SK-N-SH treated with all-trans-retinoic acid at 6 μM for 48 hours (cell line): ENCODE data around the gene STARD3.

Experiments
- BACH2 ChIP-seq: fragments of 250-450 bp; sonication (Bioruptor Pico); IDR thresholded peaks from 2 replicates; pipeline ENCODE4 v1.9.0; 2021; ENCODE audit warnings: mild to moderate bottlenecking, borderline replicate concordance
- CSDC2 ChIP-seq: fragments of 250-450 bp; sonication (Bioruptor Pico); IDR thresholded peaks from 2 replicates; pipeline ENCODE4 v1.5.0; 2020; ENCODE audit warnings: mild to moderate bottlenecking, moderate library complexity
- CSRNP3 ChIP-seq: fragments of 250-450 bp; sonication (Bioruptor Pico); IDR thresholded peaks from 2 replicates; pipeline ENCODE4 v1.5.1; 2021; ENCODE audit warnings: mild to moderate bottlenecking, moderate library complexity
- ESRRG ChIP-seq: fragments of 250-450 bp; sonication (Bioruptor Pico); IDR thresholded peaks from 2 replicates; pipeline ENCODE4 v1.6.1; 2021; ENCODE audit warnings: mild to moderate bottlenecking
- GLIS3 ChIP-seq: fragments of 250-450 bp; sonication (Bioruptor Pico); IDR thresholded peaks from 2 replicates; pipeline ENCODE4 v1.5.0; 2020; ENCODE audit warnings: mild to moderate bottlenecking, moderate library complexity
- PATZ1 ChIP-seq: fragments of 250-450 bp; sonication (Bioruptor Pico); IDR thresholded peaks from 2 replicates; pipeline ENCODE4 v1.8.0; 2020; ENCODE audit warnings: mild to moderate bottlenecking, moderate library complexity, borderline replicate concordance
- PPARA ChIP-seq: fragments of 250-450 bp; sonication (Bioruptor Pico); IDR thresholded peaks from 2 replicates; pipeline ENCODE4 v1.5.0; 2020; ENCODE audit warnings: mild to moderate bottlenecking, borderline replicate concordance
- TCF4 ChIP-seq: fragments of 250-450 bp; sonication (Bioruptor Pico); IDR thresholded peaks from 2 replicates; pipeline ENCODE4 v1.8.0; 2021; ENCODE audit warnings: mild to moderate bottlenecking, moderate library complexity, borderline replicate concordance
- TOX ChIP-seq: fragments of 250-450 bp; sonication (Bioruptor Pico); IDR thresholded peaks from 2 replicates; pipeline ENCODE4 v1.8.0; 2021; ENCODE audit warnings: mild to moderate bottlenecking, moderate library complexity, borderline replicate concordance
- ZC3H10 ChIP-seq: fragments of 250-450 bp; sonication (Bioruptor Pico); IDR thresholded peaks from 2 replicates; pipeline ENCODE4 v1.5.1; 2021; ENCODE audit warnings: mild to moderate bottlenecking, moderate library complexity
- ZNF70 ChIP-seq: fragments of 450-650 bp; formaldehyde crosslinking; IDR thresholded peaks from 2 replicates; pipeline ENCODE4 v1.5.0; 2020; ENCODE audit warnings: mild to moderate bottlenecking, moderate library complexity
- TF ChIP-seq, protein P1 (sequence below): fragments of 250-450 bp; sonication (Bioruptor Pico); IDR thresholded peaks from 2 replicates; pipeline ENCODE4 v1.8.0; 2021; ENCODE audit warnings: low read depth, mild to moderate bottlenecking, moderate library complexity, borderline replicate concordance

DNA sequence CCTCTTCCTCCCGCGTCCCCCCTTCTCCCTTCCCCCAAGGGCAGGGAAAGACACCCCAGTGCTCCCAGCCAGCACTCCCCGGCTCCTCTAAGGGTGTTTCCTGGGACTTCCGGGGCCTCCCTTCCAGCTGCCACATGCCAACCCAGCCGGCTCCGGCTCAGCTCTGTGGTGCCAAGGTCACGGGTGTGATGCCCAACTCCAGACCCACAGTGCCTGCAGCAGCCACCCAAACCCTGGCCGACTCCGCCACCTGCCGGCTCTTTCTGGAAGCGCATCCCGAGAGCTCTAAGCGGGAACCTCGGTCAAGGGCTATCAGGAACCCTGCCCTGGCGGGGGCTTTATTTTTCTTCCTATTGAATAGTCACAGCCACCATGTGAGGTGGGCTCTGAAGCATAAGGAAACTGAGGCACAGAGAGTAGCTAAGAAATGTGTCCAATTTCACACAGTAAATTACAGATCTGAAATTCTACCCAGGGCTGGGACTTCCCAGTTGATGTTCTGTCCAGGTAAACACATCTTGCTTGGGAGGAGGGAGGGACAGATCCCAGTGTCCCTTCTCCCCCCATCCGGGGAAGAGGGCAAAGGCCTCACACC, 13.5 kb upstream of the STARD3 start:
- TF ChIP-seq TCF4 (CRISPR knock-in tag) (no peak), PPARA (CRISPR knock-in tag) (no peak), ZNF70 (CRISPR knock-in tag) (no peak), GLIS3 (no peak), CSRNP3 (CRISPR knock-in tag) (no peak), PATZ1 (CRISPR knock-in tag) (no peak), ESRRG (no peak), ZC3H10 (CRISPR knock-in tag) (no peak), BACH2 (CRISPR knock-in tag) (no peak), CSDC2 (no peak), TOX (CRISPR knock-in tag) (no peak)
- TF ChIP-seq, protein P1, sequence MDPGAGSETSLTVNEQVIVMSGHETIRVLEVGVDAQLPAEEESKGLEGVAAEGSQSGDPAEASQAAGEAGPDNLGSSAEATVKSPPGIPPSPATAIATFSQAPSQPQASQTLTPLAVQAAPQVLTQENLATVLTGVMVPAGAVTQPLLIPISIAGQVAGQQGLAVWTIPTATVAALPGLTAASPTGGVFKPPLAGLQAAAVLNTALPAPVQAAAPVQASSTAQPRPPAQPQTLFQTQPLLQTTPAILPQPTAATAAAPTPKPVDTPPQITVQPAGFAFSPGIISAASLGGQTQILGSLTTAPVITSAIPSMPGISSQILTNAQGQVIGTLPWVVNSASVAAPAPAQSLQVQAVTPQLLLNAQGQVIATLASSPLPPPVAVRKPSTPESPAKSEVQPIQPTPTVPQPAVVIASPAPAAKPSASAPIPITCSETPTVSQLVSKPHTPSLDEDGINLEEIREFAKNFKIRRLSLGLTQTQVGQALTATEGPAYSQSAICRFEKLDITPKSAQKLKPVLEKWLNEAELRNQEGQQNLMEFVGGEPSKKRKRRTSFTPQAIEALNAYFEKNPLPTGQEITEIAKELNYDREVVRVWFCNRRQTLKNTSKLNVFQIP (CRISPR knock-in tag), result no peak
